Prostate gland (tissue), 2 donors: ENCODE measurements around the gene LPP.

Experiments
- CTCF ChIP-seq, 4 experiments: fragments of 200-600 bp in 2 of 4; fragments of 450-650 bp in 2 of 4; sonication (generic) in 2 of 4; IDR thresholded peaks; 1 replicate in 3 of 4; 2 replicates in 1 of 4; pipeline ENCODE4 v1.5.1; 2016 to 2019; ENCODE audit warnings: antibody characterized with exemption in 4 of 4, mild to moderate bottlenecking in 2 of 4, moderate library complexity in 2 of 4
- POLR2AphosphoS5 ChIP-seq: sonication (generic); formaldehyde crosslinking; IDR thresholded peaks from one replicate; pipeline ENCODE4 v1.6.1; 2017; ENCODE audit warnings: antibody characterized with exemption

- TF ChIP-seq CTCF (IDR thresholded peaks at IDR 0.05) (no peak), POLR2AphosphoS5 (no peak)
These were observed 187.5 kb downstream of the LPP start for GRCh38 chr3:188341501-188341900.
